Neural cell (in vitro differentiated cells): Measurements from ENCODE around the gene RIBC1. TPM values are rescaled to one million over a fixed set of nuclear protein-coding genes. Genes with fewer than 3 reads are reported as not detected.
A peak's percentile ranks its signal among the peaks of the same experiment; 100 is the strongest.

ENCODE experiments used
- H2AFZ ChIP-seq: fragments of 200-600, 300-800 bp; sonication (generic), shearing (Covaris generic); 2 replicates; pipeline ENCODE4 v1.6.0; 2014; ENCODE audit warnings: low read depth, mild to moderate bottlenecking, antibody characterized with exemption, low read length, moderate library complexity
- H3F3A ChIP-seq: fragments of 200-600 bp; shearing (Covaris generic); 2 replicates; pipeline ENCODE4 v1.6.1; 2016; ENCODE audit warnings: mild to moderate bottlenecking, moderate library complexity, mixed read lengths, antibody characterized with exemption, low read length; ENCODE audit not compliant: insufficient read depth, poor library complexity, severe bottlenecking
- H3K27ac ChIP-seq: fragments of 200-600, 300-800 bp; sonication (generic), shearing (Covaris generic); 2 replicates; pipeline ENCODE4 v1.5.1; 2014; ENCODE audit warnings: mild to moderate bottlenecking, low read length, moderate library complexity
- H3K27me3 ChIP-seq: fragments of 300-800, 200-600 bp; sonication (generic), shearing (Covaris generic); 2 replicates; pipeline ENCODE4 v1.6.0; 2014; ENCODE audit warnings: mild to moderate bottlenecking, low read depth, low read length, moderate library complexity; ENCODE audit not compliant: insufficient read depth
- H3K36me3 ChIP-seq: fragments of 300-800, 200-600 bp; sonication (generic), shearing (Covaris generic); 2 replicates; pipeline ENCODE4 v1.5.1; 2014; ENCODE audit warnings: mild to moderate bottlenecking, antibody characterized with exemption, low read length, moderate library complexity; ENCODE audit not compliant: insufficient read depth
- H3K4me2 ChIP-seq: fragments of 300-800, 200-600 bp; sonication (generic), shearing (Covaris generic); 2 replicates; pipeline ENCODE4 v1.6.0; 2014; ENCODE audit warnings: mild to moderate bottlenecking, low read length
- H3K4me3 ChIP-seq: fragments of 300-800, 200-600 bp; sonication (generic), shearing (Covaris generic); 2 replicates; pipeline ENCODE4 v1.5.1; 2014; ENCODE audit warnings: mild to moderate bottlenecking, low read length, moderate library complexity
- H3K79me2 ChIP-seq: fragments of 200-600 bp; shearing (Covaris generic); replicated peaks from 2 replicates; pipeline ENCODE4 v1.6.0; 2014; ENCODE audit warnings: mild to moderate bottlenecking, low read length, moderate library complexity; ENCODE audit not compliant: insufficient read depth
- H3K9ac ChIP-seq: fragments of 300-800, 200-600 bp; sonication (generic), shearing (Covaris generic); 2 replicates; pipeline ENCODE4 v1.6.1; 2016; ENCODE audit warnings: mild to moderate bottlenecking, low read length, mixed read lengths
- H3K9me2 ChIP-seq: fragments of 200-600 bp; shearing (Covaris generic); 2 replicates; pipeline ENCODE4 v1.6.1; 2016; ENCODE audit warnings: mild to moderate bottlenecking, low read length, mixed read lengths; ENCODE audit not compliant: insufficient read depth
- H3K9me3 ChIP-seq: fragments of 200-600, 300-800 bp; sonication (generic), shearing (Covaris generic); 2 replicates; pipeline ENCODE4 v1.6.1; 2016; ENCODE audit warnings: mild to moderate bottlenecking, mixed run types, low read length, moderate library complexity, mixed read lengths
- H4K20me1 ChIP-seq: fragments of 200-600 bp; shearing (Covaris generic); 2 replicates; pipeline ENCODE4 v1.6.1; 2016; ENCODE audit warnings: mild to moderate bottlenecking, mixed run types; ENCODE audit not compliant: insufficient read depth
- EP300 ChIP-seq: fragments of 450-650 bp; conservative IDR thresholded peaks from 2 replicates; pipeline ENCODE4 v1.6.1; 2014; ENCODE audit warnings: antibody characterized with exemption, mild to moderate bottlenecking, moderate library complexity; ENCODE audit not compliant: poor library complexity, severe bottlenecking
- EZH2 ChIP-seq: fragments of 200-600, 300-800 bp; shearing (Covaris generic), sonication (generic); IDR thresholded peaks from 2 replicates; pipeline ENCODE4 v1.6.1; 2014; ENCODE audit warnings: antibody characterized with exemption, low read length, borderline replicate concordance, mild to moderate bottlenecking; ENCODE audit not compliant: insufficient read depth, poor library complexity, severe bottlenecking
- MXI1 ChIP-seq: fragments of 450-650 bp; conservative IDR thresholded peaks from 2 replicates; pipeline ENCODE4 v1.6.1; 2014; ENCODE audit warnings: antibody characterized with exemption, mild to moderate bottlenecking; ENCODE audit not compliant: poor library complexity, severe bottlenecking
- POLR2AphosphoS5 ChIP-seq: IDR thresholded peaks from 2 replicates; pipeline ENCODE4 v1.6.1; 2012
- RAD21 ChIP-seq: fragments of 450-650 bp; conservative IDR thresholded peaks from 2 replicates; pipeline ENCODE4 v1.6.1; 2014; ENCODE audit warnings: antibody characterized with exemption, mild to moderate bottlenecking, moderate library complexity
- SMC3 ChIP-seq: fragments of 450-650 bp; conservative IDR thresholded peaks from 2 replicates; pipeline ENCODE4 v1.6.1; 2014; ENCODE audit warnings: antibody characterized with exemption, mild to moderate bottlenecking, moderate library complexity; ENCODE audit not compliant: poor library complexity
- TAF1 ChIP-seq: IDR thresholded peaks from 2 replicates; pipeline ENCODE4 v1.6.1; 2012; ENCODE audit warnings: low read depth
- polyA plus RNA-seq: library from polyadenylated mRNA; depleted of rRNA; stranded (reverse); fragments of >200 nt; gene quantifications from 2 replicates; pipeline ENCODE4 v1.2.3, GENCODE V29; 2014
- TF ChIP-seq, protein P1 (sequence below): IDR thresholded peaks from 2 replicates; pipeline ENCODE4 v1.6.1; 2012; ENCODE audit warnings: borderline replicate concordance
- TF ChIP-seq, protein P2 (sequence below): fragments of 450-650 bp; IDR thresholded peaks from 2 replicates; pipeline ENCODE4 v1.5.1; 2014; ENCODE audit warnings: antibody characterized with exemption, mild to moderate bottlenecking, moderate library complexity; ENCODE audit not compliant: poor library complexity, severe bottlenecking

The RIBC1 gene
- polyA plus RNA-seq, 1 donor from 2014 or later = 0.84 TPM

DNA sequence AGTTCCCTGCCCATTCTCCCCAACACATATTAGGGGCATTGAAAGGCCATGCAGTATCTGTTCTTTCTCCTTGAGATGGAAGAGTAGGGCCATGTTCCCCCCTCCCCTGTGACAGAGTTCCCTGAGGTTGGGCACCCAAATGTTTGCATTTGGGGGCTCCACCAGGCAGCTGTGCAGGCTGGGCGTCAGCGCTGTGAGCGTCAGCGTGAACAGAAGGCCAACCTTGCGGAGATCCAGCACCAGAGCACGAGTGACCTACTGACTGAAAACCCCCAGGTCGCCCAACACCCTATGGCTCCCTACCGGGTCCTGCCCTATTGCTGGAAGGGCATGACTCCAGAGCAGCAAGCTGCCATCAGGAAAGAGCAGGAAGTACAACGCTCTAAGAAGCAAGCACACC, 7.6 kb downstream of the RIBC1 start:
- Histone ChIP-seq H3K27me3 (no peaks in the 10 kb centered on the region), H3K9ac (no peak overlapping the region), H3F3A (no peaks in the 10 kb centered on the region), H3K4me2 (no peak overlapping the region), H3K9me3 (no peaks in the 10 kb centered on the region), H3K4me3 (no peak overlapping the region), H3K79me2 (peaks cover 5% of the 10 kb centered on the region), H3K9me2 (no peaks in the 10 kb centered on the region), H3K36me3 (no peaks in the 10 kb centered on the region), H3K27ac (no peak overlapping the region), H4K20me1 (no peaks in the 10 kb centered on the region), H2AFZ (no peak overlapping the region)
- TF ChIP-seq, protein P1, sequence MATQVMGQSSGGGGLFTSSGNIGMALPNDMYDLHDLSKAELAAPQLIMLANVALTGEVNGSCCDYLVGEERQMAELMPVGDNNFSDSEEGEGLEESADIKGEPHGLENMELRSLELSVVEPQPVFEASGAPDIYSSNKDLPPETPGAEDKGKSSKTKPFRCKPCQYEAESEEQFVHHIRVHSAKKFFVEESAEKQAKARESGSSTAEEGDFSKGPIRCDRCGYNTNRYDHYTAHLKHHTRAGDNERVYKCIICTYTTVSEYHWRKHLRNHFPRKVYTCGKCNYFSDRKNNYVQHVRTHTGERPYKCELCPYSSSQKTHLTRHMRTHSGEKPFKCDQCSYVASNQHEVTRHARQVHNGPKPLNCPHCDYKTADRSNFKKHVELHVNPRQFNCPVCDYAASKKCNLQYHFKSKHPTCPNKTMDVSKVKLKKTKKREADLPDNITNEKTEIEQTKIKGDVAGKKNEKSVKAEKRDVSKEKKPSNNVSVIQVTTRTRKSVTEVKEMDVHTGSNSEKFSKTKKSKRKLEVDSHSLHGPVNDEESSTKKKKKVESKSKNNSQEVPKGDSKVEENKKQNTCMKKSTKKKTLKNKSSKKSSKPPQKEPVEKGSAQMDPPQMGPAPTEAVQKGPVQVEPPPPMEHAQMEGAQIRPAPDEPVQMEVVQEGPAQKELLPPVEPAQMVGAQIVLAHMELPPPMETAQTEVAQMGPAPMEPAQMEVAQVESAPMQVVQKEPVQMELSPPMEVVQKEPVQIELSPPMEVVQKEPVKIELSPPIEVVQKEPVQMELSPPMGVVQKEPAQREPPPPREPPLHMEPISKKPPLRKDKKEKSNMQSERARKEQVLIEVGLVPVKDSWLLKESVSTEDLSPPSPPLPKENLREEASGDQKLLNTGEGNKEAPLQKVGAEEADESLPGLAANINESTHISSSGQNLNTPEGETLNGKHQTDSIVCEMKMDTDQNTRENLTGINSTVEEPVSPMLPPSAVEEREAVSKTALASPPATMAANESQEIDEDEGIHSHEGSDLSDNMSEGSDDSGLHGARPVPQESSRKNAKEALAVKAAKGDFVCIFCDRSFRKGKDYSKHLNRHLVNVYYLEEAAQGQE = no peak
- TF ChIP-seq SMC3 (no peak), EZH2 (no peak), RAD21 (no peak), TAF1 (no peak), POLR2AphosphoS5 (no peak), MXI1 (no peak), EP300 (no peak)
- TF ChIP-seq, protein P2, sequence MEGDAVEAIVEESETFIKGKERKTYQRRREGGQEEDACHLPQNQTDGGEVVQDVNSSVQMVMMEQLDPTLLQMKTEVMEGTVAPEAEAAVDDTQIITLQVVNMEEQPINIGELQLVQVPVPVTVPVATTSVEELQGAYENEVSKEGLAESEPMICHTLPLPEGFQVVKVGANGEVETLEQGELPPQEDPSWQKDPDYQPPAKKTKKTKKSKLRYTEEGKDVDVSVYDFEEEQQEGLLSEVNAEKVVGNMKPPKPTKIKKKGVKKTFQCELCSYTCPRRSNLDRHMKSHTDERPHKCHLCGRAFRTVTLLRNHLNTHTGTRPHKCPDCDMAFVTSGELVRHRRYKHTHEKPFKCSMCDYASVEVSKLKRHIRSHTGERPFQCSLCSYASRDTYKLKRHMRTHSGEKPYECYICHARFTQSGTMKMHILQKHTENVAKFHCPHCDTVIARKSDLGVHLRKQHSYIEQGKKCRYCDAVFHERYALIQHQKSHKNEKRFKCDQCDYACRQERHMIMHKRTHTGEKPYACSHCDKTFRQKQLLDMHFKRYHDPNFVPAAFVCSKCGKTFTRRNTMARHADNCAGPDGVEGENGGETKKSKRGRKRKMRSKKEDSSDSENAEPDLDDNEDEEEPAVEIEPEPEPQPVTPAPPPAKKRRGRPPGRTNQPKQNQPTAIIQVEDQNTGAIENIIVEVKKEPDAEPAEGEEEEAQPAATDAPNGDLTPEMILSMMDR = no peak

DNA sequence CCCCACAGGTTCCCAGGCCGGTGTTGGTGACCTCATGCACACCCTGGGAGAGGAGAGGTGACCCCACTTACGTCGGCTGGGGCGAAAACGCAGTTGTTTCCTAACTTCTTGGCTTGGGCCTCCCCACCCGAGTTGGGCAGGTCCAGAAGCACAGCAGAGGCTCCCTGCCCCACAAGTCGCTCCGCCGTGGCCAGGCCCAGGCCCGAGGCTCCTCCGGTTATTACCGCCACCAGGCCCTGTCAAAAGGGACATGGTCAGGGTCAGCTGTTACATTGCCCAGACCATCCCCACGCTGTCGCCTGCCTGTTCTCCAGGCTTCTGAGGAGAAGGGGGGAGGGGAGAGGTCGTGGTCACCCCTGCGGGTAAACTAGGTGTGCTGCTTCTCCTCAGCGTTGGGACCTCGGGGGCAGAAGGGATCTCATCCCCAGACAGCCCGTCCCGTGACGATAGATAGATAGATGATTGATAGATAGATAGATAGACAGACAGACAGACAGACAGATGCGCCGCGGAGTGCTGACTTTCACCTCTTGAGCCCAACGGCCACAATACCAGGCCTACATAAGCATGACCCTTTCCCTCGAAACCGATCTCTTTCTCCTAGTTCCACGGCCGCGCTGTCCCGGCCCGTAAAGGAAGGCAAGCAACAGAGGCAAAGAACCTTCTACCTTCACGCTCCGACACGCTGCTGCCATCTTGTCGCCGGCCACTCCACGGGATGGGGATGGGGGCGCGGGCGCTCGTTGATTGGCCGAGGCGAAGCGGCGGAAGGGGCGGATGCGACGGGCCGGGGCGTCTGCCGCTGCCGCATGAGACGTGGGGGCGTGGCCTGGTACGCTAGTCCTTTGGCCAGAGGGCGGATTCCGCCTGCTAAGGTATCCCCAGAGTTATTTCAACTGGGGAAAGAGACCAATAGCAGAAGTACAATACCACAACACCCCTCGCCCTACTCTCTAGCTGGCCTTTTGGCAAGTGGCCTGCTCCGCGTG, 11.3 kb downstream of the RIBC1 start, which contains the start of gene HSD17B10:
TSS of gene HSD17B10 (minus strand) at position 720 of the 989 bp plus-strand sequence. CDS start at position 695, 25 bp downstream.
- H3K79me2 ChIP-seq = peaks cover 5% of the 10 kb centered on the region
- H3K4me2 ChIP-seq = no peak within 1 kb of the TSS
- peak within 1 kb of the TSS; percentile 28 for H3K27ac ChIP-seq
- H3K9me2 ChIP-seq = no peaks in the 10 kb centered on the region
- peak within 1 kb of the TSS; percentile 71 for H3K9ac ChIP-seq
- H3K27me3 ChIP-seq = no peaks in the 10 kb centered on the region
- H3K9me3 ChIP-seq = no peaks in the 10 kb centered on the region
- peak within 1 kb of the TSS; percentile 51 for H2AFZ ChIP-seq
- no peaks in the 10 kb centered on the region for H3F3A ChIP-seq
- no peaks in the 10 kb centered on the region for H3K36me3 ChIP-seq
- TF ChIP-seq MXI1 = peak; percentile 67
- no peak for TF ChIP-seq RAD21
- peak; percentile 80 for TF ChIP-seq TAF1
- TF ChIP-seq EZH2 = no peak
- TF ChIP-seq SMC3 = no peak
- TF ChIP-seq, protein P1 = peak; percentile 25
- peak; percentile 80 for TF ChIP-seq POLR2AphosphoS5
- TF ChIP-seq, protein P2 = no peak
- TF ChIP-seq EP300 = no peak
- H4K20me1 ChIP-seq = no peaks in the 10 kb centered on the region
- peak within 1 kb of the TSS; percentile 77 for H3K4me3 ChIP-seq
